Brain microvascular endothelial cell (primary cell): ENCODE data around the gene APOBEC3H.

Experiments used
- DNase-seq: peaks from one replicate; pipeline ENCODE4 v3.0.0-alpha.2; 2020
- H3K27ac ChIP-seq: fragments of 250-450 bp; sonication (Bioruptor Pico); 2 replicates; pipeline ENCODE4 v1.5.1; 2020; ENCODE audit warnings: mild to moderate bottlenecking, moderate library complexity
- H3K27me3 ChIP-seq: fragments of 250-450 bp; sonication (Bioruptor Pico); replicated peaks from 2 replicates; pipeline ENCODE4 v1.5.1; 2020; ENCODE audit warnings: mild to moderate bottlenecking
- H3K36me3 ChIP-seq: fragments of 250-450 bp; sonication (Bioruptor Pico); replicated peaks from 2 replicates; pipeline ENCODE4 v1.5.1; 2020; ENCODE audit warnings: mild to moderate bottlenecking
- H3K4me3 ChIP-seq: 2 replicates; pipeline ENCODE4 v1.5.1; 2011; ENCODE audit warnings: low read depth, mild to moderate bottlenecking, control low read depth, low read length, moderate library complexity
- CTCF ChIP-seq: IDR thresholded peaks from 2 replicates; pipeline ENCODE4 v1.5.1; 2011; ENCODE audit warnings: low read depth, mild to moderate bottlenecking, moderate library complexity, low read length, control low read depth, inconsistent platforms; ENCODE audit errors: missing control alignments
- in situ Hi-C: cut with HindIII; loops from 2 replicates; pipeline ENCODE4 v1.10.0; 2017; ENCODE audit warnings: low sequenced_read_pairs, low pct_ligation_motif_present

APOBEC3H gene

DNA sequence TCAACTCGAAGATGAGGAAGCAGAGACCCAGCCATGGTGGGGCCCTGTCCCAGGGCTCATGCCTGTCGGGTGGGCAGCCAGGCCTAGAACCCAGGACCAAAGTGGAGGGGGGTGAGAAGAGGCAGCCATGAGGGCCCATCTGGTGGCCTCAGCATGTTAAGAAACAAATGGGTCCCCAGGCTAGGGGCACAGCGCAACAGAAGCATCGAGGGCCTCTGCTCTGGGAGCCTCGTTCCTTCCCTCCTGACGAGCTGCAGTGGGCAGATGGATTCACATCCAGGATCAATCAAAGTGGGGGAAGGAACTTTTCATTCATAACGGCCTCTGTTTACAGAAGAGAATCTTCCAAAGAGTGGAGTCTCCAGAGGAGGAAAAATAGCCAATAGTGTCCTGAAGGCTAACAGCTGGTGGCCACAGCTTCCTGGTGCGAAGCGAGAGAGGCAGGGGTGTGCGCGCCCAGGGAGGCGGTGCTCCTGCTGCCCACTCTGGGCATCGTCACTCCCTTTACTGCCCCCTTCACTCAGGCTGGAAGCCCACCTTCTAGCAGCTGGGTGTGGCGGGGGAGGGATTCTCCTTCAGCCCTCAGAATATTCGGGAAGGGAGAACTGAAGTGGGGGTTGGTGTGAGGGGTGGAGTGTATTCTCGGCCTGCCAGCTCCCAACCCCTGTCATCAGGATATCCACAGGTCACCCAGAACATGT, 51.1 kb downstream of the APOBEC3H start:
- no peak overlapping the region for H3K4me3 ChIP-seq
- in situ Hi-C loops: no loop called here
- TF ChIP-seq CTCF: no peak
- H3K36me3 ChIP-seq: no peaks in the 10 kb centered on the region
- peaks cover 1% of the 10 kb centered on the region for H3K27me3 ChIP-seq
- H3K27ac ChIP-seq: no peak overlapping the region
- DNase-seq: no peak

- Histone ChIP-seq H3K27ac (no peak overlapping the region), H3K4me3 (no peak overlapping the region), H3K27me3 (peaks cover 7% of the 10 kb centered on the region), H3K36me3 (no peaks in the 10 kb centered on the region)
- in situ Hi-C loops: no loop called here
- no peak for TF ChIP-seq CTCF
- DNase-seq: no peak
Measured at GRCh38 chr22:39148727-39149535, 51.9 kb downstream of the APOBEC3H start.

GRCh38 chr22:39149915-39150847, 53.1 kb downstream of the APOBEC3H start:
- no peak for TF ChIP-seq CTCF
- Histone ChIP-seq H3K27me3 (peaks cover 14% of the 10 kb centered on the region), H3K36me3 (no peaks in the 10 kb centered on the region), H3K27ac (no peak overlapping the region), H3K4me3 (no peak overlapping the region)
- no peak for DNase-seq
- in situ Hi-C loops: no loop called here

DNA sequence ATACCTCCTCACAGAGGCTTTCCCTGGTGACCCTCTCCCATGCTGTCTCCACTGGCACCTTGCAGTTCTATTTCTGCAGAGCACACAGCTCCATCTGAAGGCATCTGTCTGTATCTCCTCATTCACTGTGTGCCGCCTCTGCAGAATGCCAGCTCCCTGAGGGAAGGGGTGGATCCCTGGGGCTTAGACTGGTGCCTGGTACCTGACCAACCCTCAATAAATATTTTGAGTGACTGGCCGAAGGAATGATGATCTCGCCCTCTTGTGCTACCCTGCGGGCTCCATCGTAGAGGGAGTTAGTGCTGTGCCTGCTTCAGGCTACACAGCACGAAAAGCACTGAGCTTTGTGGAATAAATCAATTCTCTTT, 53.8 kb downstream of the APOBEC3H start:
- TF ChIP-seq CTCF: no peak

GRCh38 chr22:39151329-39151975, 54.4 kb downstream of the APOBEC3H start:
- DNase-seq: no peak
- no peak for TF ChIP-seq CTCF

More for the DNA sequence above, 53.8 kb downstream of the APOBEC3H start:
- no peak for DNase-seq
- Histone ChIP-seq H3K27ac (no peak overlapping the region), H3K27me3 (peaks cover 14% of the 10 kb centered on the region), H3K36me3 (no peaks in the 10 kb centered on the region), H3K4me3 (no peak overlapping the region)
- in situ Hi-C loops: no loop called here

More at GRCh38 chr22:39151329-39151975, 54.4 kb downstream of the APOBEC3H start:
- in situ Hi-C loops: no loop called here
- H3K4me3 ChIP-seq: no peak overlapping the region
- no peak overlapping the region for H3K27ac ChIP-seq
- H3K36me3 ChIP-seq: no peaks in the 10 kb centered on the region
- peaks cover 14% of the 10 kb centered on the region for H3K27me3 ChIP-seq
